Astrocyte of the cerebellum (primary cell): ENCODE results near the gene CCNT1.
A peak's percentile ranks its signal among the peaks of the same experiment; 100 is the strongest.
"Not testable (repeated sequence)": the region's sequence is repeated elsewhere in the genome, so short reads cannot be mapped to it uniquely, and the experiment has no call there.

Experiments used
- DNase-seq: peaks from one replicate; pipeline ENCODE4 v3.0.0-alpha.2; 2011; ENCODE audit warnings: low read depth
- H3K4me3 ChIP-seq: 2 replicates; pipeline ENCODE4 v1.5.1; 2011; ENCODE audit warnings: mild to moderate bottlenecking, low read depth, low read length, moderate library complexity
- in situ Hi-C: cut with HindIII; loops from 2 replicates; pipeline ENCODE4 v1.10.0; 2017; ENCODE audit warnings: low sequenced_read_pairs
- TF ChIP-seq, protein P1 (sequence below): IDR thresholded peaks from 2 replicates; pipeline ENCODE4 v1.5.1; 2012; ENCODE audit warnings: low read length, low read depth, moderate library complexity, mild to moderate bottlenecking; ENCODE audit errors: missing control alignments

CCNT1 gene

DNA sequence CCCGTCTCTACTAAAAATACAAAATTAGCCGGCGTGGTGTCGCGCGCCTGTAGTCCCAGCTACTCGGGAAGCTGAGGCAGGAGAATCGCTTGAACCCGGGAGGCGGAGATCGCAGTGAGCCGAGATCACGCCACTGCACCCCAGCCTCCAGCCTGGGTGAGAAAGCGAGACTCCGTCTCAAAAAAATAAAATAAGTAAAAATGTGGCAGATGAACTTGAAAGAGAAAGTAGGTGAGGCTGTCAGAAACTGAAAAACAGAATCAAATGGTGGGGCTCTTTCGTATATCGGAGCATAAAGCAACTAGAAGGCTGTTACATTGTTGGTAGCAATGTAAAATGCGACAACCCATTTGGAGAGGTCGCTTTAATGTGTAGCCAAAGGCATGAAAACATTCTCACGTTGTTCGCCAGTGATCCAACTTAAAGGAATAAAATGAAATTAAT lies 767 bp upstream of the CCNT1 start:
- in situ Hi-C loops = no loop called here
- H3K4me3 ChIP-seq = peak overlapping the region; percentile 60
- DNase-seq = no peak
- TF ChIP-seq, protein P1, sequence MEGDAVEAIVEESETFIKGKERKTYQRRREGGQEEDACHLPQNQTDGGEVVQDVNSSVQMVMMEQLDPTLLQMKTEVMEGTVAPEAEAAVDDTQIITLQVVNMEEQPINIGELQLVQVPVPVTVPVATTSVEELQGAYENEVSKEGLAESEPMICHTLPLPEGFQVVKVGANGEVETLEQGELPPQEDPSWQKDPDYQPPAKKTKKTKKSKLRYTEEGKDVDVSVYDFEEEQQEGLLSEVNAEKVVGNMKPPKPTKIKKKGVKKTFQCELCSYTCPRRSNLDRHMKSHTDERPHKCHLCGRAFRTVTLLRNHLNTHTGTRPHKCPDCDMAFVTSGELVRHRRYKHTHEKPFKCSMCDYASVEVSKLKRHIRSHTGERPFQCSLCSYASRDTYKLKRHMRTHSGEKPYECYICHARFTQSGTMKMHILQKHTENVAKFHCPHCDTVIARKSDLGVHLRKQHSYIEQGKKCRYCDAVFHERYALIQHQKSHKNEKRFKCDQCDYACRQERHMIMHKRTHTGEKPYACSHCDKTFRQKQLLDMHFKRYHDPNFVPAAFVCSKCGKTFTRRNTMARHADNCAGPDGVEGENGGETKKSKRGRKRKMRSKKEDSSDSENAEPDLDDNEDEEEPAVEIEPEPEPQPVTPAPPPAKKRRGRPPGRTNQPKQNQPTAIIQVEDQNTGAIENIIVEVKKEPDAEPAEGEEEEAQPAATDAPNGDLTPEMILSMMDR = no peak

DNA sequence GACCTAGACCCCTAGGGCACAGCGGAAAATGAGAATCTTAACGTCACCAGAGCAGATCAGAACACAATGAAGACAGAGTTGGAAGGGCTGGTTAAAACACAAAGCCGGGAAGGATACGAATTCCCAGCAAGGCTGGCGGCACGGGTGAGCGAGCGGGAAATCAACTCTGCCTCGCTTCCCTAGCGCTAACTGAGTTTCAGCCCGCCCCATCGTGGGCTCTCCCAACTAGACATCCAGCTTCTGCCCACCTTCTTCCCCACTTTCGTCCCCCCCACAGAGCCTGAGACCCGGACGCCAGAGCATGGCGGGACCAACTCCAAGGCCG lies 377 bp downstream of the CCNT1 start:
- in situ Hi-C loops = no loop called here
- H3K4me3 ChIP-seq = peak overlapping the region; percentile 60
- DNase-seq = no peak
- TF ChIP-seq, protein P1 = no peak

DNA sequence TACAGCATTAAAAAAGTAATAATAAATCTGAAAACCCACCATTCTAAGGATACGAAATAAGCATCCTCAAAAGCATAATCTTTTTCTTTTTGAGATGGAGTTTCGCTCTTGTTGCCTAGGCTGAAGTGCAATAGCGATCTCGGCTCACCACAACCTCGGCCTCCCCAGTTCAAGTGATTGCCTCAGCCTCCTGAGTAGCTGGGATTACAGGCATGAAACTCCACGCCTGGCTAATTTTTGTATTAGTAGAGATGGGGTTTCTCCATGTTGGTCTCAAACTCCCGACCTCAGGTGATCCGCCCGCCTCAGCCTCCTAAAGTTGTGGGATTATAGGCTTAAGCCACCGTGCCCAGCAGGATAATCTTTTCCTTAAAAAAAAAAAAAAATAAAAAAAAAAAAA lies 4.3 kb downstream of the CCNT1 start:
- in situ Hi-C loops = no loop called here
- no peak overlapping the region for H3K4me3 ChIP-seq
- DNase-seq = no peak
- TF ChIP-seq, protein P1 = no peak

DNA sequence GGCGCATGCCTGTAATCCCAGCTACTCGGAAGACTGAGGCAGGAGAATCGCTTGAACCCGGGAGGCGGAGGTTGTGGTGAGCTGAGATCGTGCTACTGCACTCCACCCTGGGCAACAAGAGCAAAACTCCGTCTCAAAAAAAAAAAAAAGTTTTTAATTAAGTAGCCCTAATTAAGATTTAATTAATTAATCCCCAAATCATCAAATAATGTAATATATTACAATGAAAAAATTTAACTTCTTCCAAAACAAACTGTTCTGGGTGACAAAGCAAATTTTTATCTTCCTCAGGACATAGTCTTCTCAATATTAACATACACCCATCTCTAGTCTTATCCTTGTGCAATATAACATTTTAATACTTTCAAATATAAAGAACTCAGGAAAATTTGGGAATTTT lies 17.7 kb downstream of the CCNT1 start:
- DNase-seq, H3K4me3 ChIP-seq, in situ Hi-C loops: not testable (repeated sequence)

DNA sequence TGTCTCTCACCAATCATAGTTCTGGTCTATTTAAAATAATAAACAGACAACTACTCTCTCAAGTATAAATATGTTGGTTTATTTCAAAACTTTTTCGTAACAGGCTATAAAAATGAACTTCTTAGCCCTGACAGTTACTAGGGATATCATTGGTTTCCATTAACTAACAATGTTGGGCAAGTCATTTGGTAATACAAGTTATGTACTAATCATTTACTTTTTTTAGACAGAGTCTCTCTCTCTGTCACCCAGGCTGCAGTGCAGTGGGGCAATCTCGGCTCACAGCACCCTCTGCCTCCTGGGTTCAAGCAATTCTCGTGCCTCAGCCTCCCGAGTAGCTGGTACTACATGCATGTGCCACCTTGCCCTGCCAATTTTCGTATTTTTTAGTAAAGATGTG lies 19.9 kb downstream of the CCNT1 start:
- DNase-seq = no peak
- TF ChIP-seq, protein P1 = no peak
- H3K4me3 ChIP-seq = no peak overlapping the region
- in situ Hi-C loops = no loop called here

DNA sequence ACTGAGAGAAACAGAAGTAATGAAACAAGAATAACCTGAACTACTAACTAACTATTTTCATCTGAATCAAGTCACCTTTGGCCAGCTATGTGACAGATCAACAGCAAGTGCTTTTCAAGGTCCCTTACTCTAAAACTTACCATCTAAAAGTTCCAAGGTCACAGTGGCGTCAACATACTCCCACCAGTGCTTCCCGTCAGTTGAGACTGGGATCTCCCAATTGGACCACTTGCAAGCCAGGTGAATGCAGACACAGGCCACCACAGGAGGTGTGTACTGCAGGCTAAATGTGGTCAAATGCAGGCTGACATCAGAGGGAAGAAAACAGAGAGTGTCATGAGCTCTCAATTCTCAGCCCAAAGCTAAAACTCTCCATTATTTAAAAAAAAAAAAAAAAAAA lies 20.6 kb downstream of the CCNT1 start:
- DNase-seq = no peak
- TF ChIP-seq, protein P1 = no peak
- in situ Hi-C loops = no loop called here
- no peak overlapping the region for H3K4me3 ChIP-seq

DNA sequence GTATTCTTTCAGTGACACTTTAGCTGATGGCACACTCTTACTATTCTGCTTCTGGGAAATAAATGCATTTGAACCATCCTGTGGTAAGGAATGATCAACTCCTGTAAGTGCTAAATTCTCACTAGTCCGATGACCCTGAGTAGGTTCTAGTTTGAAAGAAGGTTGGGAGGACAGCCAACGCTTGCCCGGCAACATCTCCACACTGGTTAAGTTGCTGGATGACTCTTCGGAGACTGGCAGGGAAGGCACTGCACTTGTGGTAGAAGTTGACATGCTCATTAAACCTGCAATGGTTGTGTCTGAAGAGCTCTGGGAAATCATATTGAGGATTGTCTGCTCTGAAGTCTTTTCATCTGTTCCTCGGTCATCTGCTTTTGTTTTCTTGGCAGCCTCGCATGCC lies 22.5 kb downstream of the CCNT1 start:
- in situ Hi-C loops = no loop called here
- TF ChIP-seq, protein P1 = no peak
- no peak for DNase-seq
- H3K4me3 ChIP-seq = no peak overlapping the region
